HK-2 (cell line): Measurements from ENCODE around the gene ATP8B4.

Experiments
- DNase-seq: peaks from one replicate; pipeline ENCODE4 v3.0.0-alpha.2; 2018; ENCODE audit not compliant: unreplicated experiment

The ATP8B4 gene

GRCh38 chr15:49890689-49891088 is 228.3 kb downstream of the ATP8B4 start:
- no peak for DNase-seq

GRCh38 chr15:49889536-49889935 is 229.5 kb downstream of the ATP8B4 start:
- DNase-seq = no peak

DNA sequence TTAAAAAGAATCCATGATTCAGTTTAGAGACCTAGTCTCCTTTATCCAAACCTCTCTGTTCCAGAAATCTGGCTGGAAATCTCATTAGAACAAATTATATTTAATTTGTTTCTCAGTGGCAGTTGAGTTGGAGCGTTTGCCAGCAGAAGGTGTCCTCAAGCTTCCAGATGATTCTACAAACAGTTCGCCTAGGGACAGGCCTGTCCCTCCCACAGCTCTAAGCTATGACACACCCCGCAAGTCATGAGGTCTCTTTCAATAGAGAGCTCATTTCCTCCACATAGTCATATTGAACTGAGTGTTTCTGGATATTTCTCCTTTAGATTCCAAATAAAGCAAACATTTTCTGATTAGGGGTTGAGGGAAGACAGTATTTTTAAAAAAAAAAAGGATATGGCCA is 230.3 kb downstream of the ATP8B4 start:
- DNase-seq = no peak

- DNase-seq = no peak
Observed at GRCh38 chr15:49888323-49888693, 230.7 kb downstream of the ATP8B4 start.

GRCh38 chr15:49887659-49888322 is 231.2 kb downstream of the ATP8B4 start:
- DNase-seq = no peak

DNA sequence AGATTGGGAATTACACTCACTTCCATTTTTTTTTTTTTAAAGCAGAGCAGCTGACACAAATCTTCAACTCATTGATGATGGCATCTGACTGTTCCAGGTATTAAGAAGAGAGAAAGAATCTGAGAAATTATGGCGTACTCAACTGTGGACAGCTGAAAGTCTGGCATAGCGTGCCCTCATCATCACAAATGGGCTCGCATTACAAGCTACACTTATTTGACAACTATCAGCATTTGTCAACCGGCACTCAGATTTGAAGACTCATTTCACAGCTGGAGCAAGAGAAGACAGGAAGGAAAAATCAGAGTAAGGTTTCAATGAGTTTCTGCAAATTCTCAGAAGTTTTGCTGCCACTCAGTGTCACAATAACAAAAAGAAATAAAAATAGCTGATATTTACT is 235.9 kb downstream of the ATP8B4 start:
- no peak for DNase-seq

DNA sequence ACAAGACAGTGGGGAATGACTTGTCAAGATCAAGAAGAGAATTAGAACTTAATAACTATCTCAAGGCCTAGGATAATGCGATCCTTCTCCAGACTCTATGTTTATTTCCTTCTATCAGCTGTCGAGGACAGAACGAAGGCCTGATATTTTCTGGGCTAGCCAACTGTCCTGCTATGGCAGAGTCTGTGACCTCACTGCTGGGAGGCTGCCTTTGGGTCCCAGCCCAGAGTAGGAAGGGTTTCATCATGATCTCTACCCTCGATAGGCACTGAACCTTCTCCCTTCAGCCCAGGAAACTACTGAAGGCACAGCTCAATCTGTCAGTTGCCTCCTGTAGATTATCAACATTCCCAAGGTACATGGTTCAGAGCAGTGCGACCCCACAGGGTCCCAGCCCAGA is 237.2 kb downstream of the ATP8B4 start:
- no peak for DNase-seq

DNA sequence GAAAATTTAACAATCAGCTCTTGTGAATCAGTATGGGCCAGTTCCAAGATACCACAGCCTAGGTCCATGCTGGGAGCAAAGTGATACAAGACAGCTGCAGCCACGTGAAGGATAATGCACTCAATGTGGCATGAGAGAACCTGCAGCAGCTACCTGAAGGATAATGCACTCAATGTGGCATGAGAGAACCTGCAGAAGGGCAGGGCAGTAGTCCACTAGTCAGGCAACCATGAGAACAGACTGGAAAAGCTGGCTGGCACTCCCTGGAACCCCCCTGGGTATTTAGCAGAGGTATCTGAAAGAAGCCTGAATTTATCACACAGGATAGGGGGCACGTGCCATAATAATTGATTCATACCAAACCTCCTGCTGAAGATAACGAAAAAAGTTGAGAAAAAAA is 237.6 kb downstream of the ATP8B4 start:
- no peak for DNase-seq

DNA sequence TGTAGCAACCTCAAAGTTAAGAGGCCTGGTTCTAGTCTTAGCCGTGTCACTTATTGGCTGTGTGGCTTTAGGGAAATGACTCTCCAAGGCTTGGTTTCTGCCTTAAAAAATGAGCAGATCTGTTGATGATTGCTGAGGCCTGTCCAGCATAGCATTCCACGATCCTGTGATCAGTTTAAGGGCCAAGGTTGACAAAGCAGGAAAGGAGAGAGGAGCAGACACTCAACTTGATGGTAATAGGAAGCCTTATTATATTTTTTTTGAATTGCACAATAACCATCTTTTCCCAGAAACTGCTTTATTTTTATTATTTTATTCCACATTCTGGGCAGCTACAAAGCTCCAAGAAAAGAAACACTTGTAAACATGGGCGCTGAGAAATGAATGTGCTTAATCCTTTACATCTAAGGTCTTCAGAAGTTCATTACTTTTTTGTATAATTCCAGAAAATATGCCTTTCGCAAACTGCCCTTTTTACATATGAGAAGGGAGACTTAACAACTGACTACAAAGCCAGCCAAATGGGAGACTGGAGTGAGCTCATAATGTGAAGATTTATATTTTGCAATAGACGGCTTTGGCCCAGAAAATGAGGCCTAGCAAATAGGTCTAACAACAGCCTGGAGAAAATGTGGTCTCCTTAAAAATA is 241.0 kb downstream of the ATP8B4 start:
- DNase-seq = no peak

DNA sequence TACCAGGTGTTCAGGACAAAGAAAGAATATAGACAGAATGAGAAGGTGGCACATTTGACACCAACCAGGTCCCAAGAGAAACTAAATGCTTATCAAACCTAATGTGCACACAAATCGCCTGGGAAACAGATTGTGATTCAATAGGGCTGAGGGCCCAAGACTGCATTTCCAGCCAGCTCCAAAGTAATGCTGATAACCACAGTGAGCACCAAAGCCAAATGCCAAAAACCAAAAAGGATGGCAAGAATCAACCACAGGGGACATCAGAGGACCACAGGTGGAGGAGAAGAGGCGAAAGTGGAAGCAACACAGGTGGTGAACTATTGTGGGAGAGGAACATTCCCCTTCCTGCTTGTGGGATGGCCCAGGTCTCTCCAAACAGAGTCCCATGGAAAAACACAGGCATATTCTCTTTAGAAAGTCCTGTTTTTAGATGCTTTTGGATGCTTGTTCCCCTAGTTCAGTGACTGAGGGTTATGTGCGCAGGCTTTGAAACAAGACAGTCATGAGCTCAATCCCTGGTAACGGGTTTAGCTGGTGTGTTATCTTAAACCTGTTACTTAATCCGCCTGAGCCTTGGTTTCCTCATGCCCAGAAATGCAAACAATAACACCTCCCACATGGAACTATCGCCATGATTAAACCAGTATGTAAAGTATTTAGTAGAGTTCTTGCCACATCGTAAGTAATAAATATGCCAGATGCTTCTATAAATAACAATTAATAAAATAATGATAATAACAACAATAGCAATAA is 241.7 kb downstream of the ATP8B4 start:
- no peak for DNase-seq

GRCh38 chr15:49876401-49877038 is 242.5 kb downstream of the ATP8B4 start:
- DNase-seq = no peak

DNA sequence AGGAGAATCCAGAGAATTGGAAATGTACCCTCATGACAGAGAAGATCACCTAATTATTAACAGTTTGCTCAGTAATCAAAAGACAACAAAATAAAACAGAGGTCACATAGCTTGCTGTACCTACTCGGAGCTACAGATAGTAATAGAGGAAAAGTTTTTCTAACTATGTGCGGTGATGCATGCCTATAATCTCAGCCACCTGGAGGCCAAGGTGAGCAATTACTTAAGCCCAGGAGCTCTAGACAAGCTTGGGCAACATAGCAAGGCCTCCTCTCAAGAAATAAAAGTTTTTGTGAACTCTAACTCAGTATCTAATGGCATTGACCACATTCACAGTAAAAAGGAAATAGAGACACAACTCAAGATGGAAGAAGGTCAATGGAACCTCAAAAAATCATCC is 243.6 kb downstream of the ATP8B4 start:
- DNase-seq = no peak

GRCh38 chr15:49870472-49870871 is 248.6 kb downstream of the ATP8B4 start:
- DNase-seq = no peak

DNA sequence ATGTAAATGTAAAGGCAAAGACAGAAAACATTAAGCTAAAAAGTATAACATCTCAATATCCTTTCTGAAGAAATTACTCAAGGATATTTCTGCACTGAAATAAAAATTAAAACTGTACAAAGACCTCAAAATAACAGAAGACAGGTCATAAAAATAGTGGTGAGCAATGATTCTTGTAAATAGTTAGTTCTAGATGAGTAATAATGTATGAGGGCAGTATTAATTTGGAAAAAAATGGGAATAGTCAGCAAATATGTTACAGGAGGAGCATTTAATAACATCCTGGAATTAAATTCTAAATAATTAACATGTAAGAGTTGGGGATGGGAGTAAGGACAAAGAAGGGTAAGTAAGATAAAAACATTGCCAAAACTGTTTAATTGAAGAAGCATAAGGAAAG is 250.7 kb downstream of the ATP8B4 start:
- no peak for DNase-seq

- DNase-seq = no peak
Observed at GRCh38 chr15:49865925-49866757, 252.9 kb downstream of the ATP8B4 start.

GRCh38 chr15:49864251-49864650 is 254.8 kb downstream of the ATP8B4 start:
- no peak for DNase-seq

DNA sequence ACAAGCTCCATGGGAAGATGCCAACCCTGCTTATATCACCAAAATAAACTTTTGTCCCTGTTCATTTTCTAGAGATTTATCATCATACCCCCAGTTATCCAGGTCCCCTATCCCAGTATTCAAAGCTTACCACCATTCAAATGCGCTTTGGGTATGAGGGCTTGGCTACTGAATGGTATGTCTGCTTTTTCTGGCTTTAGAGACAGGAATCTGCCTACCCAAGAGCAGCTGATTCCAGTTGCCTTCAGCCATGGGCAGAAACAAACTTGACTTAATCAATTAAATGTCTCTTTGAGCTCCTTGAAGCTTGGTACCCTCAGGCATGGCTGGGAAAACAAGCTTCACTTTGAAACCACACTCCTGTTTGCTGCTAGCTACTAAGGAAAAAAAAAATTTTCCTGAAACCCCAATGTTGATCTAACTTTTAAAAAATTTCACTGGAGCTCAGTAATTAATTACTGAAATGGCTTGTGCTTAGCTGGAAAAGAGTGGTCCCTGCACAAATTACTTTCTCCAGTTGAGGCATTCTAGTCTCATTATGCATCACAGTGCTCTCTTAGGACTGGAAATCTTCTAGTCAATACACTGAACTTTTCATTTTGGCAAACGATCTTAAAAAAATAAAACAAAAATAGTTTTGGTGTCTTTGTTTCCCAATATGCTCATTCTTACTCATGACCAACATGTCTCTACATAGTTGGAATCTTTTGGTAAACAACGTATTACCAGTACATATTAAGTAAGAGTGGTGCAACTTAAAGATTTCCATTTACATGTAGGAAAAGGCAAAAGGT is 255.4 kb downstream of the ATP8B4 start:
- DNase-seq = no peak

GRCh38 chr15:49860101-49860500 is 258.9 kb downstream of the ATP8B4 start:
- DNase-seq = no peak

DNA sequence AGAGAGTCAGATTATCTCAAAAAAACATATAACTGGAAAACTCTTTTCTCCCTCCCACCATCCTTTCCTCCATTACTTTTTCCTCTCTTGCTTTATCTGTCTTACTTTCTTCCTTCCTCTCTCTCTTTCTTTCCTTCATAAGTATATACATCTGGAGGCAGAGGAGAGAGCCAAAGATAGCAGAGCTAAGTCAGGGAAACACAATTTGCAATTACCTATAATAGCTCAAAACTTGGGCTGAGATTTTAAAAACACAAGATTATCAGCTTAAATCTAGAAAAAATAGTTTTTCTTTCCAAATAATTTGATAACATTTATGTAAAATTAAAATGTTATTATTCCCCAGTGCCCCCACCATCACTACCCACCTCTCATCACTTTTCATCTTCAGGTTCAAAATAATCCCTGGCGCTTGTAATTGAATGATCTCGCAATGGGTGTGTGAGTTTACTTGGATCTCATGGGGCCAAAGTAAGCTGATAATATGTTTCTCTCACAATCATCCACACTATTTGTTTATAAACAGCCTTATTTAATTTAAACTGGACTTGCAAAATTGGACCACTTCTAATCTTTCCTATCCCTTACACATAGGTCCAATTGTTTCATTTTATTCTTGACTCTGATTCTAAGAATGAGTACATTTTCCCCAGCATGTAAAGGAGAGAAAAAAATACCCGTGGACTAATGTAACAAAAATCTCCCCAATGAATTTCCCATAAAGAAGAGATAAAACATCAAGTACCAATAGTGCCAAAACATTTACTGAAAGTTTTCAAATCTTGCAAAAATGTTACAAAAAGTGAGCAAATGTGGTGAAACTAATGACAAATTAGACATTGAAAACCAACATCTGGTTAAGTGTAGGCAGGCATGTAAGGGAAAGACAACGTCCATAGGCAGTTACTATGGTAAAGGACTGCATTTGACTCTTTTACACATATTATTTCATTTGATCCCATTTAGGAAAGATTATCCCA is 261.2 kb downstream of the ATP8B4 start:
- no peak for DNase-seq
